Trophoblast cell (in vitro differentiated cells and primary cell): ENCODE data around the gene MTRF1.

ENCODE experiments used
- DNase-seq, 2 donors: peaks; one replicate each; pipeline ENCODE4 v3.0.0-alpha.2; 2016
- H2AFZ ChIP-seq: 2 replicates; pipeline ENCODE4 v1.6.1; 2013; ENCODE audit warnings: low read length, moderate library complexity, mild to moderate bottlenecking; ENCODE audit not compliant: insufficient read depth, poor library complexity
- H2AK5ac ChIP-seq: 2 replicates; pipeline ENCODE4 v1.6.1; 2013; ENCODE audit warnings: mild to moderate bottlenecking, low read length
- H2BK120ac ChIP-seq: 2 replicates; pipeline ENCODE4 v1.6.1; 2013; ENCODE audit warnings: low read length, mild to moderate bottlenecking, moderate library complexity; ENCODE audit not compliant: insufficient read depth, poor library complexity
- H2BK12ac ChIP-seq: 2 replicates; pipeline ENCODE4 v1.6.1; 2013; ENCODE audit warnings: mild to moderate bottlenecking, low read length, moderate library complexity
- H2BK5ac ChIP-seq: 2 replicates; pipeline ENCODE4 v1.6.1; 2013; ENCODE audit warnings: low read length, low read depth, moderate library complexity, mild to moderate bottlenecking; ENCODE audit not compliant: poor library complexity
- H3K14ac ChIP-seq: 2 replicates; pipeline ENCODE4 v1.6.1; 2013; ENCODE audit warnings: mild to moderate bottlenecking, low read length
- H3K18ac ChIP-seq: 2 replicates; pipeline ENCODE4 v1.6.1; 2013; ENCODE audit warnings: mild to moderate bottlenecking, low read length
- H3K23ac ChIP-seq: 2 replicates; pipeline ENCODE4 v1.6.1; 2013; ENCODE audit warnings: low read length
- H3K27ac ChIP-seq: 2 replicates; pipeline ENCODE4 v1.5.1; 2013; ENCODE audit warnings: low read depth, mild to moderate bottlenecking, inconsistent platforms, low read length, moderate library complexity
- H3K27me3 ChIP-seq: 2 replicates; pipeline ENCODE4 v1.6.1; 2013; ENCODE audit warnings: inconsistent platforms, mild to moderate bottlenecking, low read length, moderate library complexity; ENCODE audit not compliant: insufficient read depth
- H3K36me3 ChIP-seq, 2 experiments: 1 replicate in 1 of 2; 2 replicates in 1 of 2; pipeline ENCODE4 v1.6.1; 2013; ENCODE audit warnings: low read length in 2 of 2, mild to moderate bottlenecking in 2 of 2, moderate library complexity in 1 of 2; ENCODE audit not compliant: insufficient read depth in 2 of 2, control insufficient read depth in 1 of 2
- H3K4ac ChIP-seq: 2 replicates; pipeline ENCODE4 v1.6.1; 2013; ENCODE audit warnings: low read depth, mild to moderate bottlenecking, low read length, moderate library complexity
- H3K4me1 ChIP-seq, 2 experiments: 1 replicate in 1 of 2; 2 replicates in 1 of 2; pipeline ENCODE4 v1.6.1; 2013; ENCODE audit warnings: low read length in 2 of 2, mild to moderate bottlenecking in 2 of 2, moderate library complexity in 1 of 2; ENCODE audit not compliant: insufficient read depth in 2 of 2, control insufficient read depth in 1 of 2
- H3K4me2 ChIP-seq: 2 replicates; pipeline ENCODE4 v1.6.1; 2013; ENCODE audit warnings: inconsistent platforms, mild to moderate bottlenecking, low read length, moderate library complexity
- H3K4me3 ChIP-seq: 2 replicates; pipeline ENCODE4 v1.5.1; 2013; ENCODE audit warnings: mild to moderate bottlenecking, low read depth, low read length, inconsistent platforms
- H3K79me1 ChIP-seq: one replicate; pipeline ENCODE4 v1.6.1; 2013; ENCODE audit warnings: low read length
- H3K79me2 ChIP-seq: 2 replicates; pipeline ENCODE4 v1.6.1; 2013; ENCODE audit warnings: low read length, mild to moderate bottlenecking; ENCODE audit not compliant: control insufficient read depth, insufficient read depth, poor library complexity
- H3K9ac ChIP-seq: 2 replicates; pipeline ENCODE4 v1.6.1; 2013; ENCODE audit warnings: mild to moderate bottlenecking, low read length
- H3K9me3 ChIP-seq: 2 replicates; pipeline ENCODE4 v1.6.1; 2013; ENCODE audit warnings: low read depth, mild to moderate bottlenecking, control low read depth, inconsistent platforms, low read length; ENCODE audit not compliant: insufficient read depth
- H4K12ac ChIP-seq: 2 replicates; pipeline ENCODE4 v1.6.1; 2013; ENCODE audit warnings: low read depth, mild to moderate bottlenecking, low read length, moderate library complexity
- H4K8ac ChIP-seq: 2 replicates; pipeline ENCODE4 v1.6.1; 2013; ENCODE audit warnings: low read depth, mild to moderate bottlenecking, low read length, moderate library complexity
- H4K91ac ChIP-seq: one replicate; pipeline ENCODE4 v1.6.1; 2013; ENCODE audit warnings: low read depth, mild to moderate bottlenecking, low read length, moderate library complexity
- WGBS: extraction: QIAGEN DNeasy Blood & Tissue Kit; methylation state at CpG from one replicate; pipeline ENCODE4 v1.1.7; 2013; ENCODE audit warnings: missing lambda C conversion rate; ENCODE audit not compliant: insufficient read length, insufficient coverage; ENCODE audit errors: extremely low coverage; 5-methylcytosine and 5-hydroxymethylcytosine counted together

Gene MTRF1

DNA sequence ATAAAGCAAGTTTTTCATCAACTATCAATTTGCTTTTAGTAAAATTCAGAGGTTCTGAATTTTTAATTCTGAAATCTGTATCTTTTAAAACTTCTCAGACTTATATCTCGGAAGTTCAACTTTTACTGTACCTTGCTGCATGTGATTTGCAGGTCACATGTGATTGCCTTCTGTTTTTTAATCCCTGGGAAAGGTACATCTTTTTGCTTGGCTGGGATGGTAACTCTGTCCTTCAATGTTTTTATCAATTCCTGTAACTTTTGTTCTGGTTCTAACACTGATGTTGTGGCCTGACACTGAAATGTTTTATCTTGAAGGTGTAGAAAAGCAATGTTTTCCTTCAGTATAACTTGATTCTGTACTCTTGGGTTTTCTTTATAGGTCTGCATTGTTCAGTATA is 31.5 kb upstream of the MTRF1 start:
- no peak overlapping the region for H3K18ac ChIP-seq
- H3K4me3 ChIP-seq: no peak overlapping the region
- WGBS: no CpG with 5 or more reads among the region's 1 CpG
- no peak overlapping the region for H3K23ac ChIP-seq
- no peaks in the 10 kb centered on the region for H3K27me3 ChIP-seq
- no peak overlapping the region for H2AFZ ChIP-seq
- H4K8ac ChIP-seq: no peak overlapping the region
- no peaks in the 10 kb centered on the region for H3K4me1 ChIP-seq
- H3K36me3 ChIP-seq: no peaks in the 10 kb centered on the region
- H2AK5ac ChIP-seq: no peak overlapping the region
- no peak overlapping the region for H4K12ac ChIP-seq
- no peak overlapping the region for H3K14ac ChIP-seq
- H3K9ac ChIP-seq: no peak overlapping the region
- no peaks in the 10 kb centered on the region for H3K79me1 ChIP-seq
- H4K91ac ChIP-seq: no peak overlapping the region
- no peak overlapping the region for H3K27ac ChIP-seq
- H2BK5ac ChIP-seq: no peak overlapping the region
- no peak overlapping the region for H2BK120ac ChIP-seq
- no peak overlapping the region for H3K4ac ChIP-seq
- no peaks in the 10 kb centered on the region for H3K9me3 ChIP-seq
- DNase-seq: no peak
- H3K4me2 ChIP-seq: no peak overlapping the region
- no peak overlapping the region for H2BK12ac ChIP-seq
- no peaks in the 10 kb centered on the region for H3K79me2 ChIP-seq

DNA sequence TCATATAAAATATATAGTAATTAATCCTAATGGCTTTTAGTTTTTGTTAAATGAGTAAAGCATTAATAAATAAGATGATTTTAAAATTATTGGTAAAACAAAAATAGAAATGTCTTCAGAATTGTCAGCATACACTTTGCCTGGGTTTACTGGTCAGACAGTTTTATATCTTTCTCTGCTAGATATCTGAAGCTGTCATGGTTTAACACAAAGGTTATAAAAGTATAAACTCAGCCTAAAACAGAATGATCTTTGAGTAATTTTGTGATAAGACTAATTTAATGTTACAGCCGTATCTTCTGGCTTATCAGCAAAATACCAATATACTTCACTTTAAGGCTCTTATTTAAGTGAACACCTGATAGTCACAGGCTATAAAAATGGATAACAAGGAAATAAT is 29.9 kb upstream of the MTRF1 start:
- no peak overlapping the region for H2BK120ac ChIP-seq
- WGBS: no CpG with 5 or more reads among the region's 1 CpG
- no peak overlapping the region for H4K8ac ChIP-seq
- no peaks in the 10 kb centered on the region for H3K9me3 ChIP-seq
- no peak overlapping the region for H3K27ac ChIP-seq
- no peak overlapping the region for H2BK12ac ChIP-seq
- no peaks in the 10 kb centered on the region for H3K36me3 ChIP-seq
- no peak overlapping the region for H2AK5ac ChIP-seq
- no peak overlapping the region for H3K18ac ChIP-seq
- no peaks in the 10 kb centered on the region for H3K79me2 ChIP-seq
- no peaks in the 10 kb centered on the region for H3K27me3 ChIP-seq
- H4K12ac ChIP-seq: no peak overlapping the region
- no peak overlapping the region for H4K91ac ChIP-seq
- H3K4ac ChIP-seq: no peak overlapping the region
- H3K79me1 ChIP-seq: no peaks in the 10 kb centered on the region
- no peak overlapping the region for H2BK5ac ChIP-seq
- DNase-seq: no peak
- H3K4me1 ChIP-seq: no peaks in the 10 kb centered on the region
- H3K4me3 ChIP-seq: no peak overlapping the region
- H3K14ac ChIP-seq: no peak overlapping the region
- no peak overlapping the region for H2AFZ ChIP-seq
- H3K9ac ChIP-seq: no peak overlapping the region
- H3K23ac ChIP-seq: no peak overlapping the region
- no peak overlapping the region for H3K4me2 ChIP-seq

- no peak overlapping the region for H2AK5ac ChIP-seq
- DNase-seq: peak; percentile 63 to 83
- no peak overlapping the region for H2BK120ac ChIP-seq
- no peak overlapping the region for H2AFZ ChIP-seq
- no peak overlapping the region for H3K23ac ChIP-seq
- no peak overlapping the region for H3K18ac ChIP-seq
- no peak overlapping the region for H4K8ac ChIP-seq
- H3K27me3 ChIP-seq: no peaks in the 10 kb centered on the region
- no peak overlapping the region for H2BK12ac ChIP-seq
- H3K4ac ChIP-seq: no peak overlapping the region
- no peak overlapping the region for H3K9ac ChIP-seq
- H3K36me3 ChIP-seq: no peaks in the 10 kb centered on the region
- no peak overlapping the region for H3K4me3 ChIP-seq
- no peaks in the 10 kb centered on the region for H3K79me2 ChIP-seq
- H4K12ac ChIP-seq: no peak overlapping the region
- H3K4me1 ChIP-seq: no peaks in the 10 kb centered on the region
- no peak overlapping the region for H2BK5ac ChIP-seq
- H3K27ac ChIP-seq: no peak overlapping the region
- no peak overlapping the region for H3K4me2 ChIP-seq
- no peaks in the 10 kb centered on the region for H3K9me3 ChIP-seq
- no peaks in the 10 kb centered on the region for H3K79me1 ChIP-seq
- no peak overlapping the region for H3K14ac ChIP-seq
- WGBS: no CpG with 5 or more reads among the region's 7 CpGs
- no peak overlapping the region for H4K91ac ChIP-seq
These were observed 27.9 kb upstream of the MTRF1 start for GRCh38 chr13:41291246-41291645.

GRCh38 chr13:41289463-41289881 is 26.1 kb upstream of the MTRF1 start:
- no peak overlapping the region for H3K4me2 ChIP-seq
- no peak overlapping the region for H3K23ac ChIP-seq
- no peak overlapping the region for H4K12ac ChIP-seq
- H4K91ac ChIP-seq: no peak overlapping the region
- no peaks in the 10 kb centered on the region for H3K36me3 ChIP-seq
- no peaks in the 10 kb centered on the region for H3K79me2 ChIP-seq
- H3K14ac ChIP-seq: no peak overlapping the region
- peak; percentile 75 to 89 for DNase-seq
- WGBS: no CpG with 5 or more reads among the region's 10 CpGs
- no peak overlapping the region for H2BK12ac ChIP-seq
- no peak overlapping the region for H3K4me3 ChIP-seq
- no peak overlapping the region for H2AFZ ChIP-seq
- H3K18ac ChIP-seq: no peak overlapping the region
- no peaks in the 10 kb centered on the region for H3K79me1 ChIP-seq
- no peak overlapping the region for H4K8ac ChIP-seq
- no peaks in the 10 kb centered on the region for H3K27me3 ChIP-seq
- H3K27ac ChIP-seq: no peak overlapping the region
- H2AK5ac ChIP-seq: no peak overlapping the region
- no peak overlapping the region for H3K9ac ChIP-seq
- H3K4ac ChIP-seq: no peak overlapping the region
- H2BK120ac ChIP-seq: no peak overlapping the region
- H3K9me3 ChIP-seq: no peaks in the 10 kb centered on the region
- H3K4me1 ChIP-seq: no peaks in the 10 kb centered on the region
- no peak overlapping the region for H2BK5ac ChIP-seq
